Measurements from ENCODE around the gene SETBP1.
A peak's percentile ranks its signal among the peaks of the same experiment; 100 is the strongest.

The SETBP1 gene

DNA sequence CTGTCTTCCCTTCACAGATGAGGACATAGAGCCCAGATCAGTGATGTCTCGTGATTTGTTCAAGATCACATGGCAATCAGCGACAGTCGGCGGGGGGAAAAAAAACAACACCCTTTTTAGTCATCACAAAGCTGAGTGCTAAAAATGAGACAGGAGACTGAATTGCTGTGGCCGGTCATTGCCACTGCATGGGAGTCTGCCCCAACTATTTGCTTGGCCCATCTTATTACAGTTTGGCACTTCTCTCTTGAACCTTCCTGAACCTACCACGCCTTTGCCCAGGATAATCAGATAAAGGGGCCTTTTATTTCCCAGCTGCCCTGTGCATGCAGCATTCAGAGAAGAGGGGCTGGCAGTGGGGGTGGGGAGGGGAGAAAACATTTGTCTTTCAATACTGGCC, 42.7 kb downstream of the SETBP1 start:
- DNase-seq (ENCODE audit: low read depth), result peak; percentile 29
- no peak overlapping the region for H3K4me3 ChIP-seq (ENCODE audit: low read depth, low read length)
- TF ChIP-seq, protein P1, sequence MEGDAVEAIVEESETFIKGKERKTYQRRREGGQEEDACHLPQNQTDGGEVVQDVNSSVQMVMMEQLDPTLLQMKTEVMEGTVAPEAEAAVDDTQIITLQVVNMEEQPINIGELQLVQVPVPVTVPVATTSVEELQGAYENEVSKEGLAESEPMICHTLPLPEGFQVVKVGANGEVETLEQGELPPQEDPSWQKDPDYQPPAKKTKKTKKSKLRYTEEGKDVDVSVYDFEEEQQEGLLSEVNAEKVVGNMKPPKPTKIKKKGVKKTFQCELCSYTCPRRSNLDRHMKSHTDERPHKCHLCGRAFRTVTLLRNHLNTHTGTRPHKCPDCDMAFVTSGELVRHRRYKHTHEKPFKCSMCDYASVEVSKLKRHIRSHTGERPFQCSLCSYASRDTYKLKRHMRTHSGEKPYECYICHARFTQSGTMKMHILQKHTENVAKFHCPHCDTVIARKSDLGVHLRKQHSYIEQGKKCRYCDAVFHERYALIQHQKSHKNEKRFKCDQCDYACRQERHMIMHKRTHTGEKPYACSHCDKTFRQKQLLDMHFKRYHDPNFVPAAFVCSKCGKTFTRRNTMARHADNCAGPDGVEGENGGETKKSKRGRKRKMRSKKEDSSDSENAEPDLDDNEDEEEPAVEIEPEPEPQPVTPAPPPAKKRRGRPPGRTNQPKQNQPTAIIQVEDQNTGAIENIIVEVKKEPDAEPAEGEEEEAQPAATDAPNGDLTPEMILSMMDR (IDR thresholded peaks at IDR 0.05; ENCODE audit: insufficient read depth, low read depth, low read length, missing control alignments), result no peak

DNA sequence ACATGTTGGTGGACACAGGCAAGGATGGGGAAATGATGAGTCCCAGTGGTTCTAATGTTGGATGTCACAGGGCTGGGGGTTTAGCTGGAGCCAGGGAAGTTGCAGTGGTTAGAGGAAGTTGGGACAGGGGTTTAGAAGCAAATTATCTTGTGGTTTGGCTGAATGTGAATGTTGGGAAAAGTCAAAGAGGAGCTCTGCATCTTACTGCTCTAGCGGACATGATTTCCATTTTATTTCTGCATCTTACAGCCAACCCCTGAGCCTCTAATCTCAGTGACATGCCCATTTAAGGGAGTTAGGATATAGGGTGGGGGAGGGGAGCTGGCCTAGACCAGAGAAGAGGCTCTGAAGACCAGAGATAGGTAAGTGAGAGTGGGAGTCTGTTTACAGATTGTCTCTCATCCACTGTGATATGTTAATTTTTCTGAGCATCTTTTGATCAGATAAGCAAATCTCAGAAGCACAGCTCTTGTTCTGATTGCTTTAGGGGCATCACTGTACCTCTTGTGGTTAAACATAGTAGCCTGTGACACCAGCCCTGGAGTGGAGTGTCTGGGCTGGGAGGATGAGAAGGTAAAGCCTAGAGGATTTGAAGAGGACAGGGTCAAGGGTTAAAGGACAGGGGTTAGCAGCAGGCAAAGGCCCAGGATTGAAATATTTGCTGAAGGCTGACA, 43.6 kb downstream of the SETBP1 start:
- TF ChIP-seq, protein P1 (IDR thresholded peaks at IDR 0.05; ENCODE audit: insufficient read depth, low read depth, low read length, missing control alignments), result no peak
- no peak for DNase-seq (ENCODE audit: low read depth)
- H3K4me3 ChIP-seq (ENCODE audit: low read depth, low read length), result no peak overlapping the region

DNA sequence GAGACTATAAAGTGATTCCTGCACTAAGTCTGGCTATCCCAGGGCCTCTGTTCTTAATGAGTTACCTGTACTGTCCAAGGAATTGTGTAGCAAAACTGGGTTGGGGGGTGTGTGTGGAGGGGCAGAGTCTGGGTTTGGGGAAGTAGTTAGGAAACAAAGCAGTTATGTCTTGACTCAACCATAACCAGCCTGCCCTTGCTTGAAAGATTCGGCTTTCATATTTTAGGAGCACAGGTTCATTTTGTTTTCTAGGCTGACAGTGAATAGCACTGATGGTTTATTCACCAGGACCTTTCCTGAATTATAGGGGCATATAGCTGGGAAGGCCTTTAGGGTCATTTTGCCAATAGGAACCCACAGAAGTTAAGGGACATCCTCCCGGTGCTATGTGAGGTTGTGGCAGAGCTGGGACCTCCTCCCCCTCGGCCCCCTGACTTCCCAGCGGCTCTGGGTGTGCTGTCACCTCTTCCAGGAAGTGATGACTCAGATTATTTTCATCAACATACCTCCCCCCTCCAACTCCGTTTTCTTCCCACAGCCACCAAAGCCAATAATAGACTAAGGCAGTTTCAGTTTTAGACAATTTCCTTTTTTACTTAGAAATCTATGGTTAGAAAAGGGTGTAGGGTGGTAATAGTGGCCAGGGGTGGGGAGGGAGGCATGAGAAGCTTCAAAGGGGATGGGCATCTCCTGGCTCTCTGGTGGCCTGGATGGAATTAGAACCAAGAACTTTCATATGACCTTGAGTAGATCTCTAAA, 44.8 kb downstream of the SETBP1 start:
- no peak overlapping the region for H3K4me3 ChIP-seq (ENCODE audit: low read depth, low read length)
- peak; percentile 77 for DNase-seq (ENCODE audit: low read depth)
- TF ChIP-seq, protein P1 (IDR thresholded peaks at IDR 0.05; ENCODE audit: insufficient read depth, low read depth, low read length, missing control alignments), result no peak

DNA sequence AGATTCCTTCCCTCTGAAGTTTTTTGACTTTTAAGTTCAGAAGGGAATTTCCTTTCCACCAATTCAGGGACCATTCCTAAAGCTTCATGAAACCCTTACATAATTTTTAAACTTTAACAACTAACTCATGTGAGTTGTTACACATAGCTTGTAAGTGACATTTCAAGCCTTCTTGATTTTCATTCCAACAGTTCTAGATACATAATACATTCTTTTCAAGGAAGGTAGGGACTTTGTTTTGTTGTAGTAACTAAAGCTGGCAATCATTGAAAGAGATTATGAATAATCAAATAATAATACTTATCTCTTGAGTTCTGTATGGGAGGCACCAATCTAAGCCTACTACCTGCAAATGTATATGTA, 45.4 kb downstream of the SETBP1 start:
- TF ChIP-seq, protein P1 (IDR thresholded peaks at IDR 0.05; ENCODE audit: insufficient read depth, low read depth, low read length, missing control alignments), result no peak
- no peak for DNase-seq (ENCODE audit: low read depth)
- no peak overlapping the region for H3K4me3 ChIP-seq (ENCODE audit: low read depth, low read length)

DNA sequence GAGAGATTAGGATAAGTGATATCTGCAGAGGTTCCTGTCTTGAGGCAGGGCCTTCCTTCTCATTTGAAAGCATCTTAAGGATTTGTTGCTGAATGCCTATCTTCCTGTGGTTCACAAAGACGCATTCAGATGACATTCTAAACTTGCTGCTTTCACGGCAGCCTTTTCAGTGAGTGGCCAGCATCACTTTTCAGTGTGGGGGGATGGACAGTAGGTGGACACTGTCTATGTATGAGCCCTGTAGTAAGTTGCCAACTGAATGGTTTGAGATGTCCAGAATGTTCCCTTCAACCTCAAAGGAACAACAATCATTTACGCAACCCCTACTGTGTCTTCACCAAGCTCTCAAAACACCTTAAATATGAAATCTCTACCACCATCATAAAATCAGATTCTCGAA, 46.6 kb downstream of the SETBP1 start:
- TF ChIP-seq, protein P1 (IDR thresholded peaks at IDR 0.05; ENCODE audit: insufficient read depth, low read depth, low read length, missing control alignments), result no peak
- DNase-seq (ENCODE audit: low read depth), result no peak
- H3K4me3 ChIP-seq (ENCODE audit: low read depth, low read length), result no peak overlapping the region

DNA sequence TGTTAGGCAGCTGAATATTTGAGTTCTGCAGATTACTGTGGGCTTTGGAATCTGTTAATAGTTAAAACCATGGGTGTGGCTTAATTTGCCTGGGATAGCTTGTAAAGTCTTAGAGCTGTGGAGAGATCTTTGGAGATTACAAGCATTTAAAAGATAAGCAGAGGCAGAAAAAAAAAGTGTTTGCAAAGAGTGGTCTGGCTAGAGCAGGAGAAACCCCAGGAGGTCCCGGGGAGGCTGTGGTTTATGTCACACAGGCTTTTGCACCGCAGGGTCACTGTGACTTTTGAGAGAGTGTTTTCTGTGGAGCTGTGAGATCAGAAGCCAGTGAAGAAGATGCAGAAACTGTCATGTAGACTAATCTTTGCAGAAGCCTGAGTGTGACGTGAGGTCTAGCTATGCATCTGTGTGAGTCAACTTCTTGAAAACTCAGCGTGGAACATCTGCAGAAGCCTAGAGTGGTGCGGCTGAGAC, 49.0 kb downstream of the SETBP1 start:
- no peak overlapping the region for H3K4me3 ChIP-seq (ENCODE audit: low read depth, low read length)
- peak; percentile 35 for DNase-seq (ENCODE audit: low read depth)
- TF ChIP-seq, protein P1 (IDR thresholded peaks at IDR 0.05; ENCODE audit: insufficient read depth, low read depth, low read length, missing control alignments), result no peak
